Measurements from ENCODE around the gene OR2K2. TPM values are rescaled to one million over a fixed set of nuclear protein-coding genes. Genes with fewer than 3 reads are reported as not detected.
"Not testable (repeated sequence)": the region's sequence is repeated elsewhere in the genome, so short reads cannot be mapped to it uniquely, and the experiment has no call there.

OR2K2 gene
- total RNA-seq, 1 experiment from 2014 or later = not detected

GRCh38 chr9:111301195-111301594 is 28.8 kb downstream of the OR2K2 start:
- Histone ChIP-seq H3F3A (ENCODE audit: insufficient read depth, low read depth) (no peaks in the 10 kb centered on the region), H3K9me3 (ENCODE audit: insufficient read depth, low read depth) (no peaks in the 10 kb centered on the region; the same call in 1 of the 2 replicates), H3K27ac (no peak overlapping the region), H3K36me3 (ENCODE audit: low read depth) (no peaks in the 10 kb centered on the region), H4K20me1 (ENCODE audit: insufficient read depth) (no peaks in the 10 kb centered on the region), H3K4me2 (no peak overlapping the region), H3K4me1 (replicated peaks; ENCODE audit: insufficient read depth) (peaks cover 8% of the 10 kb centered on the region), H3K79me2 (ENCODE audit: low read depth) (no peaks in the 10 kb centered on the region), H3K9me2 (ENCODE audit: insufficient read depth) (no peaks in the 10 kb centered on the region), H3K27me3 (ENCODE audit: insufficient read depth, low read depth) (no peaks in the 10 kb centered on the region), H3K4me3 (no peak overlapping the region), H2AFZ (no peak overlapping the region)
- ChIA-PET POLR2A (ENCODE audit: unreplicated experiment) (no interaction called here), CTCF (no interaction called here)
- DNase-seq = no peak
- no peak for TF ChIP-seq EZH2 (IDR thresholded peaks at IDR 0.05; ENCODE audit: low read depth)
- no peak for TF ChIP-seq CTCF (conservative IDR thresholded peaks at IDR 0.05)
- intact Hi-C loops (cut with micrococcal nuclease; ENCODE audit: unreplicated experiment) = no loop called here
- no TSS peak for BruUV-seq (replicated peaks)

- peaks cover 8% of the 10 kb centered on the region for H3K4me1 ChIP-seq (replicated peaks; ENCODE audit: insufficient read depth)
- H3K9me3 ChIP-seq (ENCODE audit: insufficient read depth, low read depth) = no peaks in the 10 kb centered on the region; the same call in 1 of the 2 replicates
- no peak overlapping the region for H3K4me3 ChIP-seq
- BruUV-seq (replicated peaks) = no TSS peak
- H3K27ac ChIP-seq = no peak overlapping the region
- TF ChIP-seq CTCF (conservative IDR thresholded peaks at IDR 0.05) = no peak
- TF ChIP-seq EZH2 (IDR thresholded peaks at IDR 0.05; ENCODE audit: low read depth) = no peak
- no peaks in the 10 kb centered on the region for H3K79me2 ChIP-seq (ENCODE audit: low read depth)
- H3K9me2 ChIP-seq (ENCODE audit: insufficient read depth) = no peaks in the 10 kb centered on the region
- no peaks in the 10 kb centered on the region for H4K20me1 ChIP-seq (ENCODE audit: insufficient read depth)
- no peaks in the 10 kb centered on the region for H3K27me3 ChIP-seq (ENCODE audit: insufficient read depth, low read depth)
- ChIA-PET POLR2A (ENCODE audit: unreplicated experiment) (no interaction called here), CTCF (no interaction called here)
- no peaks in the 10 kb centered on the region for H3F3A ChIP-seq (ENCODE audit: insufficient read depth, low read depth)
- intact Hi-C loops (cut with micrococcal nuclease; ENCODE audit: unreplicated experiment) = no loop called here
- H3K4me2 ChIP-seq = no peak overlapping the region
- H3K36me3 ChIP-seq (ENCODE audit: low read depth) = no peaks in the 10 kb centered on the region
- no peak overlapping the region for H2AFZ ChIP-seq
- DNase-seq = no peak
Measured at GRCh38 chr9:111300140-111300735, 29.8 kb downstream of the OR2K2 start.

GRCh38 chr9:111299599-111299966 is 30.4 kb downstream of the OR2K2 start:
- H3K79me2 ChIP-seq (ENCODE audit: low read depth); H3K27me3 ChIP-seq (ENCODE audit: insufficient read depth, low read depth); H3K36me3 ChIP-seq (ENCODE audit: low read depth); H3K9me2 ChIP-seq (ENCODE audit: insufficient read depth); H3K9me3 ChIP-seq (ENCODE audit: insufficient read depth, low read depth); H2AFZ ChIP-seq; H3K4me1 ChIP-seq (replicated peaks; ENCODE audit: insufficient read depth); CTCF ChIA-PET; BruUV-seq (replicated peaks); H3K4me2 ChIP-seq; H3K4me3 ChIP-seq; H4K20me1 ChIP-seq (ENCODE audit: insufficient read depth); H3F3A ChIP-seq (ENCODE audit: insufficient read depth, low read depth); H3K27ac ChIP-seq; DNase-seq: not testable (repeated sequence)
- POLR2A ChIA-PET (ENCODE audit: unreplicated experiment) = interaction anchor here (0.7 kb wide), 1 partner anchor 79 kb away, joined by 14 read pairs; no protein-coding TSS in a partner anchor
- intact Hi-C loops (cut with micrococcal nuclease; ENCODE audit: unreplicated experiment) = loop anchor here (1.0 to 10.0 kb wide), 7 partner anchors 263 to 1117 kb away; no protein-coding TSS in a partner anchor

Data from PC-9 (cell line).